ENCODE data around the gene KL. TPM values are rescaled to one million over a fixed set of nuclear protein-coding genes. Genes with fewer than 3 reads are reported as not detected.

The KL gene
- total RNA-seq, 4 donors from 2014 or later, result 1.3 to 1.6 (median 1.4) TPM

GRCh38 chr13:33083054-33083453, 66.8 kb downstream of the KL start:
- H3K27me3 ChIP-seq, result no peaks in the 10 kb centered on the region
- intact Hi-C loops (cut with DNase I; ENCODE audit: low total_unique reads), result no loop called here
- no peak for TF ChIP-seq CTCF (IDR thresholded peaks at IDR 0.05 in 4 of 5, conservative IDR thresholded peaks at IDR 0.05 in 1 of 5)
- TF ChIP-seq POLR2A (IDR thresholded peaks at IDR 0.05), result no peak
- in situ Hi-C loops (cut with MboI; ENCODE audit: low sequenced_read_pairs in 4 of 4), result no loop called here
- no peaks in the 10 kb centered on the region for H3K9me3 ChIP-seq
- H3K36me3 ChIP-seq, result no peaks in the 10 kb centered on the region
- ATAC-seq (no peak), DNase-seq (no peak)
- H3K27ac ChIP-seq, result no peak overlapping the region
- H3K4me1 ChIP-seq, result peaks cover 0 to 2% of the 10 kb centered on the region in 2 donors
- no peak overlapping the region for H3K4me3 ChIP-seq

GRCh38 chr13:33087091-33087490, 70.9 kb downstream of the KL start:
- H3K9me3 ChIP-seq, result no peaks in the 10 kb centered on the region
- H3K27me3 ChIP-seq, result no peaks in the 10 kb centered on the region
- H3K4me1 ChIP-seq, result peaks cover 0 to 5% of the 10 kb centered on the region in 2 donors
- intact Hi-C loops (cut with DNase I; ENCODE audit: low total_unique reads), result no loop called here
- H3K4me3 ChIP-seq, result no peak overlapping the region
- in situ Hi-C loops (cut with MboI; ENCODE audit: low sequenced_read_pairs in 4 of 4), result no loop called here
- H3K27ac ChIP-seq, result no peak overlapping the region
- H3K36me3 ChIP-seq, result no peaks in the 10 kb centered on the region
- ATAC-seq (no peak), DNase-seq (no peak)
- no peak for TF ChIP-seq CTCF (IDR thresholded peaks at IDR 0.05 in 4 of 5, conservative IDR thresholded peaks at IDR 0.05 in 1 of 5)
- TF ChIP-seq POLR2A (IDR thresholded peaks at IDR 0.05), result no peak

- no peak for DNase-seq
- H3K4me1 ChIP-seq, result peaks cover 0 to 5% of the 10 kb centered on the region in 2 donors
- TF ChIP-seq POLR2A (IDR thresholded peaks at IDR 0.05), result no peak
- TF ChIP-seq CTCF (IDR thresholded peaks at IDR 0.05 in 4 of 5, conservative IDR thresholded peaks at IDR 0.05 in 1 of 5), result no peak
- H3K4me3 ChIP-seq, result no peak overlapping the region
- no peak overlapping the region for H3K27ac ChIP-seq
- intact Hi-C loops (cut with DNase I; ENCODE audit: low total_unique reads) (no loop called here), in situ Hi-C loops (cut with MboI; ENCODE audit: low sequenced_read_pairs in 4 of 4) (no loop called here)
- no peaks in the 10 kb centered on the region for H3K36me3 ChIP-seq
- no peaks in the 10 kb centered on the region for H3K27me3 ChIP-seq
- H3K9me3 ChIP-seq, result no peaks in the 10 kb centered on the region
- ATAC-seq, result no peak
These were observed 71.6 kb downstream of the KL start for GRCh38 chr13:33087790-33088189.

- no peak overlapping the region for H3K4me3 ChIP-seq
- ATAC-seq (no peak), DNase-seq (no peak)
- H3K27me3 ChIP-seq, result no peaks in the 10 kb centered on the region
- no peaks in the 10 kb centered on the region for H3K9me3 ChIP-seq
- peaks cover 0 to 5% of the 10 kb centered on the region in 2 donors for H3K4me1 ChIP-seq
- TF ChIP-seq POLR2A (IDR thresholded peaks at IDR 0.05) (no peak), CTCF (IDR thresholded peaks at IDR 0.05 in 4 of 5, conservative IDR thresholded peaks at IDR 0.05 in 1 of 5) (no peak)
- in situ Hi-C loops (cut with MboI; ENCODE audit: low sequenced_read_pairs in 4 of 4) (no loop called here), intact Hi-C loops (cut with DNase I; ENCODE audit: low total_unique reads) (no loop called here)
- no peak overlapping the region for H3K27ac ChIP-seq
- H3K36me3 ChIP-seq, result no peaks in the 10 kb centered on the region
These were observed 73.1 kb downstream of the KL start for GRCh38 chr13:33089311-33089710.

GRCh38 chr13:33090755-33091414, 74.7 kb downstream of the KL start:
- peaks cover 0 to 5% of the 10 kb centered on the region in 2 donors for H3K4me1 ChIP-seq
- TF ChIP-seq CTCF (IDR thresholded peaks at IDR 0.05 in 4 of 5, conservative IDR thresholded peaks at IDR 0.05 in 1 of 5) (no peak), POLR2A (IDR thresholded peaks at IDR 0.05) (no peak)
- in situ Hi-C loops (cut with MboI; ENCODE audit: low sequenced_read_pairs in 4 of 4) (no loop called here), intact Hi-C loops (cut with DNase I; ENCODE audit: low total_unique reads) (no loop called here)
- DNase-seq (no peak), ATAC-seq (no peak)
- H3K9me3 ChIP-seq, result no peaks in the 10 kb centered on the region
- H3K27ac ChIP-seq, result peak overlapping the region in 2 of 4 donors; percentile 24 to 56
- no peak overlapping the region for H3K4me3 ChIP-seq
- no peaks in the 10 kb centered on the region for H3K36me3 ChIP-seq
- H3K27me3 ChIP-seq, result no peaks in the 10 kb centered on the region

Measured in gastrocnemius medialis (tissue), 4 donors.